ENCODE data around the gene TMEM40.

The TMEM40 gene

DNA sequence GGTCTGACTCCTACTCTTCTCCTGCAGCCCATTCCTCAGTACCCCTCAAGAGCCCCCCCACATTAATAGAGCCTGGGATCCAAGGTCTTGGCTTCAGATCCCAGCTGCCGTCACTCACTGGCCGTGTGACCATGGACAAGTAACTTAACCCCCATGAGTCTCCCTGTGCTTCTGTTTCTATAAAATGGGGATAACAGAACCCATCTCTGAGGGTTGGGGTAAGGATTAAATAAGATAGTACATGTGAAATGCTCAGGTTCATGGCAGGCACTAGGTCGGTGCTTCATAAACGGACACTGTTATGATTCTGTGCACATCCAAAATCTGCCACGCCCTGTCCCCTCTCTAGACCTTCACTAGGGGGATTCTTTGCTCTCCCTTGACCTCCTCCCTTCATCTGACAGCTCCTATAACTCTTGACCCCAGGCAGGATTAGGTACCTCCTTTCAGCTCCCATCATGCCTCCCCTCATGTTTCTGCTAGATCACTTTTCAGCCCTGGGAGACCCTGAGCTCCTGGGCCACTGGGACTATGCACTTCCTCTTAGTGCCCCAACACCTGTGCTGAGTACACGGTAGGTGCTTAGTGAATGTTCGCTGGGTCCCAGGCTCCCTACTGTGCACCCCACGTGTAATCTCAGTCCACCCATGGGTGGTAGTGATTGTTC lies 39.0 kb upstream of the TMEM40 start:
- POLR2A ChIA-PET, result interaction anchor here (0.5 kb wide), 1 partner anchor 519 kb away, joined by 7 read pairs; no protein-coding TSS in a partner anchor
- H3K4me3 ChIP-seq (ENCODE audit: low read depth, low read length), result no peak overlapping the region
- no peaks in the 10 kb centered on the region for H3K4me1 ChIP-seq (ENCODE audit: control insufficient read depth, insufficient read depth, low read length)
- H3K27ac ChIP-seq (ENCODE audit: extremely low read depth, low read depth, low read length), result no peak overlapping the region
- CTCF ChIA-PET, result interaction anchor here (0.6 to 1.8 kb wide), 3 partner anchors 10 to 103 kb away, joined by 3 to 5 read pairs (median 3); no protein-coding TSS in a partner anchor
- peak; percentile 49; the same call in 1 of the 2 replicates for TF ChIP-seq GLIS2 (tag by site-specific recombination; IDR thresholded peaks at IDR 0.05)
- TF ChIP-seq, protein P1, sequence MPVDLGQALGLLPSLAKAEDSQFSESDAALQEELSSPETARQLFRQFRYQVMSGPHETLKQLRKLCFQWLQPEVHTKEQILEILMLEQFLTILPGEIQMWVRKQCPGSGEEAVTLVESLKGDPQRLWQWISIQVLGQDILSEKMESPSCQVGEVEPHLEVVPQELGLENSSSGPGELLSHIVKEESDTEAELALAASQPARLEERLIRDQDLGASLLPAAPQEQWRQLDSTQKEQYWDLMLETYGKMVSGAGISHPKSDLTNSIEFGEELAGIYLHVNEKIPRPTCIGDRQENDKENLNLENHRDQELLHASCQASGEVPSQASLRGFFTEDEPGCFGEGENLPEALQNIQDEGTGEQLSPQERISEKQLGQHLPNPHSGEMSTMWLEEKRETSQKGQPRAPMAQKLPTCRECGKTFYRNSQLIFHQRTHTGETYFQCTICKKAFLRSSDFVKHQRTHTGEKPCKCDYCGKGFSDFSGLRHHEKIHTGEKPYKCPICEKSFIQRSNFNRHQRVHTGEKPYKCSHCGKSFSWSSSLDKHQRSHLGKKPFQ (tag by site-specific recombination; IDR thresholded peaks at IDR 0.05), result no peak
- H3K36me3 ChIP-seq (ENCODE audit: control insufficient read depth in 2 of 2, insufficient read depth in 1 of 2, low read length in 2 of 2), result peaks cover 0 to 5% of the 10 kb centered on the region in 2 experiments; a peak in 1 of 3 replicates
- no peaks in the 10 kb centered on the region for H3K9me3 ChIP-seq (ENCODE audit: control insufficient read depth, insufficient read depth, low read depth, low read length)

DNA sequence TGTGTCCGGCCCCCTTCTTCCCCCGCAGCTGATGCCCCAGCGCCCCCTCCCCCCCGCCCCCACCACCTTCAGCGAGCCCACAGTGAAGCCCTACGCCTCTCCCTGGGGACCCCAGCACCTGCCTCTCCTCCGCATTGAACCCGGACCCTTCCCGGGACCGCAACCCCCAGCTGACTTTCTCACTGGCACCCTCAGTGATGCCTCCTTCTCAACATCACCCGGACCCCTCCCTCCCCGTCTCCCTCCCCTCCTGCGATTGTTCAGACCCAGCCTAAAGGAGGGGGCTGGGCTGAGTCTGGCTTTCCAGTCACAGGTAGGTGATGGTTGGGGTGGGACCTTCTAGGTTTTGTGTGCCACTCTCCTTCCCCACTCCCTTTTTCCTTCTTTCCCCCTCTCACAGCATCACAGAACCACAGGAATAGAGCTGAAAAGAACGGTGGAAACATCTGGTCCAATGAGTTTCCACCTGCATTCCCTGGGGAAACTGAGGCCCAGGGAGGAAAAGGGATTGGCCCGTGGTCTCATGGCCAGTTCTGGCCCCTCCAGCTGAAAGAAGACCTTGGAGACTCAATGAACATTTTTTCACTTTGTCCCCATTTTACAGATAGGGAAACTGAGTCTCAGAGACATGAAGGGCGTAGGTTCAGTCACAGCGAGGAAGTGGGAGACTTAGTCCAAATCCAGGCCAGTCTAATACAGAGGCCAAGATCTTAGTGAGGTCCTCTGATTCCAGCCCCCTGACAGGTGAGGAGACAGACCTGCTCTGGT lies 38.2 kb upstream of the TMEM40 start:
- Histone ChIP-seq H3K4me1 (ENCODE audit: control insufficient read depth, insufficient read depth, low read length) (no peaks in the 10 kb centered on the region), H3K4me3 (ENCODE audit: low read depth, low read length) (peak overlapping the region; percentile 60), H3K36me3 (ENCODE audit: control insufficient read depth in 2 of 2, insufficient read depth in 1 of 2, low read length in 2 of 2) (peaks cover 0 to 5% of the 10 kb centered on the region in 2 experiments; a peak in 1 of 3 replicates), H3K9me3 (ENCODE audit: control insufficient read depth, insufficient read depth, low read depth, low read length) (no peaks in the 10 kb centered on the region), H3K27ac (ENCODE audit: extremely low read depth, low read depth, low read length) (peak overlapping the region; percentile 43; the same call in 1 of the 2 replicates)
- TF ChIP-seq, protein P2, sequence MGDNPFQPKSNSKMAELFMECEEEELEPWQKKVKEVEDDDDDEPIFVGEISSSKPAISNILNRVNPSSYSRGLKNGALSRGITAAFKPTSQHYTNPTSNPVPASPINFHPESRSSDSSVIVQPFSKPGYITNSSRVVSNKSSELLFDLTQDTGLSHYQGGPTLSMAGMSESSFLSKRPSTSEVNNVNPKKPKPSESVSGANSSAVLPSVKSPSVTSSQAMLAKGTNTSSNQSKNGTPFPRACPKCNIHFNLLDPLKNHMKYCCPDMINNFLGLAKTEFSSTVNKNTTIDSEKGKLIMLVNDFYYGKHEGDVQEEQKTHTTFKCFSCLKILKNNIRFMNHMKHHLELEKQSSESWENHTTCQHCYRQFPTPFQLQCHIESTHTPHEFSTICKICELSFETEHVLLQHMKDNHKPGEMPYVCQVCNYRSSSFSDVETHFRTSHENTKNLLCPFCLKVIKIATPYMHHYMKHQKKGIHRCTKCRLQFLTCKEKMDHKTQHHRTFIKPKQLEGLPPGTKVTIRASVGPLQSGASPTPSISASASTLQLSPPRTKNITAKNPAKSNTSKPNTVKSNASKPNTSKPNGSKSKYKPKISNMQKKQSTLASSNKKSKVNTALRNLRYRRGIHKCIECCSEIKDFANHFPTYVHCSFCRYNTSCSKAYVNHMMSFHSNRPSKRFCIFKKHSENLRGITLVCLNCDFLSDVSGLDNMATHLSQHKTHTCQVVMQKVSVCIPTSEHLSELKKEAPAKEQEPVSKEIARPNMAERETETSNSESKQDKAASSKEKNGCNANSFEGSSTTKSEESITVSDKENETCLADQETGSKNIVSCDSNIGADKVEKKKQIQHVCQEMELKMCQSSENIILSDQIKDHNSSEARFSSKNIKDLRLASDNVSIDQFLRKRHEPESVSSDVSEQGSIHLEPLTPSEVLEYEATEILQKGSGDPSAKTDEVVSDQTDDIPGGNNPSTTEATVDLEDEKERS (tag by site-specific recombination; IDR thresholded peaks at IDR 0.05), result no peak
- TF ChIP-seq PRDM1 (tag by site-specific recombination; IDR thresholded peaks at IDR 0.05), result peak; percentile 14
- TF ChIP-seq ZFP3 (tag by site-specific recombination; IDR thresholded peaks at IDR 0.05; ENCODE audit: low read depth), result peak; percentile 75; the same call in 1 of the 2 replicates
- peak; percentile 28; the same call in 1 of the 2 replicates for TF ChIP-seq FEZF1 (tag by site-specific recombination; IDR thresholded peaks at IDR 0.05)
- peak; percentile 25; the same call in 1 of the 2 replicates for TF ChIP-seq SP2 (tag by site-specific recombination; IDR thresholded peaks at IDR 0.05)
- no peak for TF ChIP-seq ZNF416 (tag by site-specific recombination; IDR thresholded peaks at IDR 0.05)
- ChIA-PET POLR2A (interaction anchor here (1.3 to 1.5 kb wide), 2 partner anchors 34 to 133 kb away, joined by 4 read pairs; partner anchors contain the start of gene RAF1), CTCF (interaction anchor here (1.8 kb wide), 1 partner anchor 9 kb away, joined by 5 read pairs; no protein-coding TSS in a partner anchor)

DNA sequence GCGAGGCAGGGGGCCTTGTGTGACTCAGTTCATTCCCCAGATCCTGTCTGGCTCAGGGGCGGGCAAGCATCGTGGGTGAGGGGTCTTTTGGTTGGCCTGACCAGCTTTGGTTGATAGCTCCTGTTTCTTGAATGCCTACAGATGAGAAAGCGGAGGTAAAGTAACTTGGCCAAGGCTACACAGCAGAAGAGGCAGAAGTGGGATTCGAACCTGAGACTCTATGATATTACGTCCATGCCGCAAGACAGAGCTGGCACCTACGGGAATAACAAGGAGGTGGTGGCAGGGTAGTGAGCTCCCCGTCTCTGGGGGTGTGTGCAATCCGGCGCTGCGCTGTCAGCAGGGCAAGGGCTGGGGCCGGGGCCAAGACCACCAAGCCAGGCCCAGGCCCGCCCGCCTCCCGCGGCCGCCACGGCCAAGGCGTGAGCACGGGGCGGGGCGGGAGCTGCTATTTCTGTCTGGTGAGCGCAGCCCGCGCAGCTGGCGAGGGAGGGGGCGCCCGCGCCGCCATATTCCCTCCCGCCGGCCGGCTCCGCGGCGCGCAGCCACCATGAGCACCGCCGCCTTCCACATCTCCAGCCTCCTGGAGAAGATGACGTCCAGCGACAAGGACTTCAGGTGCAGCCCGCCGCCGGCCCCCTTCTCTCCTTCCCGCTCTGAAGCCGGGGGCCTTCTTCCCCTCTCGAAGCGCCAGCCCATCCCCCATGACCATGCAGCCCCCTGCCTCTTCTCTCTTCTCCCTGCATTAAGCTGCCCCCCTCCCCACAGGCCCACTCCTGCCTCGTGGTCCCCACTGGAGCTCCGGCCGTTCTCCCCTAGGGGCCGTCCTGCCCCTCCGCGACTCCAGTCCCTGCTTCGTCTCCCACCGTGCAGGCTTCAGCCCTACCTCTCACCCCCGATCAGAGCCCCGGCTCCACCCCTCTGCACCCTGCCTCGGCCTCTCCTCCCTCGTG lies 37.4 kb upstream of the TMEM40 start, which contains the start of gene CAND2:
Gene CAND2 (plus strand): TSS at position 510 of the 953 bp plus-strand sequence. CDS start 41 bp downstream, at position 551.
- H3K36me3 ChIP-seq (ENCODE audit: control insufficient read depth in 2 of 2, insufficient read depth in 1 of 2, low read length in 2 of 2), result peaks cover 0 to 5% of the 10 kb centered on the region in 2 experiments; a peak in 1 of 3 replicates
- peak within 1 kb of the TSS; percentile 60 for H3K4me3 ChIP-seq (ENCODE audit: low read depth, low read length)
- ChIA-PET POLR2A (interaction anchor here (0.6 to 1.5 kb wide), 7 partner anchors 12 to 318 kb away, joined by 3 to 8 read pairs (median 4); partner anchors contain the start of genes RAF1 and RPL32), CTCF (interaction anchor here (1.0 to 1.8 kb wide), 2 partner anchors 9 to 34 kb away, joined by 4 to 5 read pairs; no protein-coding TSS in a partner anchor)
- peak within 1 kb of the TSS; percentile 43; the same call in 1 of the 2 replicates for H3K27ac ChIP-seq (ENCODE audit: extremely low read depth, low read depth, low read length)
- H3K4me1 ChIP-seq (ENCODE audit: control insufficient read depth, insufficient read depth, low read length), result no peaks in the 10 kb centered on the region
- no peaks in the 10 kb centered on the region for H3K9me3 ChIP-seq (ENCODE audit: control insufficient read depth, insufficient read depth, low read depth, low read length)
- TF ChIP-seq ZNF274 (IDR thresholded peaks at IDR 0.05; ENCODE audit: low read length) (no peak), ZNF274 (tag by site-specific recombination; IDR thresholded peaks at IDR 0.05; ENCODE audit: borderline replicate concordance) (no peak), ZNF776 (tag by site-specific recombination; IDR thresholded peaks at IDR 0.05; ENCODE audit: borderline replicate concordance) (no peak), KLF1 (tag by site-specific recombination; IDR thresholded peaks at IDR 0.05) (peak; percentile 49), ZNF19 (tag by site-specific recombination; IDR thresholded peaks at IDR 0.05; ENCODE audit: low read depth) (no peak), ZNF555 (tag by site-specific recombination; conservative IDR thresholded peaks at IDR 0.05) (no peak), ZFP41 (tag by site-specific recombination; IDR thresholded peaks at IDR 0.05; ENCODE audit: borderline replicate concordance) (no peak), HOXD13 (CRISPR knock-in tag; IDR thresholded peaks at IDR 0.05; ENCODE audit: borderline replicate concordance) (no peak), ZNF521 (tag by site-specific recombination; IDR thresholded peaks at IDR 0.05) (no peak), GLIS2 (tag by site-specific recombination; IDR thresholded peaks at IDR 0.05) (peak; percentile 93)
- TF ChIP-seq, protein P3, sequence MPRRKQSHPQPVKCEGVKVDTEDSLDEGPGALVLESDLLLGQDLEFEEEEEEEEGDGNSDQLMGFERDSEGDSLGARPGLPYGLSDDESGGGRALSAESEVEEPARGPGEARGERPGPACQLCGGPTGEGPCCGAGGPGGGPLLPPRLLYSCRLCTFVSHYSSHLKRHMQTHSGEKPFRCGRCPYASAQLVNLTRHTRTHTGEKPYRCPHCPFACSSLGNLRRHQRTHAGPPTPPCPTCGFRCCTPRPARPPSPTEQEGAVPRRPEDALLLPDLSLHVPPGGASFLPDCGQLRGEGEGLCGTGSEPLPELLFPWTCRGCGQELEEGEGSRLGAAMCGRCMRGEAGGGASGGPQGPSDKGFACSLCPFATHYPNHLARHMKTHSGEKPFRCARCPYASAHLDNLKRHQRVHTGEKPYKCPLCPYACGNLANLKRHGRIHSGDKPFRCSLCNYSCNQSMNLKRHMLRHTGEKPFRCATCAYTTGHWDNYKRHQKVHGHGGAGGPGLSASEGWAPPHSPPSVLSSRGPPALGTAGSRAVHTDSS (tag by site-specific recombination; IDR thresholded peaks at IDR 0.05), result no peak

Measured in HEK293 (cell line).